ENCODE measurements around the gene RXFP1. TPM values are rescaled to one million over a fixed set of nuclear protein-coding genes. Genes with fewer than 3 reads are reported as not detected.

Gene RXFP1
- polyA plus RNA-seq, 1 donor (not counting 4 experiments of a cell fraction or from before 2014, with no cell fraction given) = not detected

DNA sequence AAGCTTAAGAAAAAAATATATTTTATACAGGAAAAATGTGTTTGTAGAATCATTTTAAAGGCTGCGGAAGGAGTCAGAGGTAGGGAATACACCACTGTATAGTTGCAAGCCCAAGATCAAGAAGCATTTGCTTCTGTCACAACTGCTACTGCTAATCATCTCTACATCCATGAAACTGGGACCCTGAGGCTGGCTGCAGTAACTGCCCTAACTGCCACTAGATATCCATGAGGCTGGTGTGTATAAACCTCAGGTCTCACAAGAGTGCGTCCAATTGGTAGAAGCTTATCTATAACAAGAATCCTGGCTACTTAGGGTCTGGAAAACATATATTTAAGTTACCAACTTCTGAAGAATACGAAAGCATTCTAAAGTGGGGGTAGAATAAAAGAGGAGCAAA, 69.1 kb downstream of the RXFP1 start:
- FAIRE-seq (no peak), DNase-seq (ENCODE audit: low read depth, low spot score) (no peak)
- TF ChIP-seq EZH2 (IDR thresholded peaks at IDR 0.05; ENCODE audit: low read length) = no peak
- TF ChIP-seq, protein P1, sequence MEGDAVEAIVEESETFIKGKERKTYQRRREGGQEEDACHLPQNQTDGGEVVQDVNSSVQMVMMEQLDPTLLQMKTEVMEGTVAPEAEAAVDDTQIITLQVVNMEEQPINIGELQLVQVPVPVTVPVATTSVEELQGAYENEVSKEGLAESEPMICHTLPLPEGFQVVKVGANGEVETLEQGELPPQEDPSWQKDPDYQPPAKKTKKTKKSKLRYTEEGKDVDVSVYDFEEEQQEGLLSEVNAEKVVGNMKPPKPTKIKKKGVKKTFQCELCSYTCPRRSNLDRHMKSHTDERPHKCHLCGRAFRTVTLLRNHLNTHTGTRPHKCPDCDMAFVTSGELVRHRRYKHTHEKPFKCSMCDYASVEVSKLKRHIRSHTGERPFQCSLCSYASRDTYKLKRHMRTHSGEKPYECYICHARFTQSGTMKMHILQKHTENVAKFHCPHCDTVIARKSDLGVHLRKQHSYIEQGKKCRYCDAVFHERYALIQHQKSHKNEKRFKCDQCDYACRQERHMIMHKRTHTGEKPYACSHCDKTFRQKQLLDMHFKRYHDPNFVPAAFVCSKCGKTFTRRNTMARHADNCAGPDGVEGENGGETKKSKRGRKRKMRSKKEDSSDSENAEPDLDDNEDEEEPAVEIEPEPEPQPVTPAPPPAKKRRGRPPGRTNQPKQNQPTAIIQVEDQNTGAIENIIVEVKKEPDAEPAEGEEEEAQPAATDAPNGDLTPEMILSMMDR (optimal IDR thresholded peaks at IDR 0.05 in 1 of 3, IDR thresholded peaks at IDR 0.05 in 1 of 3, conservative IDR thresholded peaks at IDR 0.05 in 1 of 3; ENCODE audit: extremely low read depth in 1 of 3, insufficient read depth in 2 of 3, low read length in 3 of 3) = no peak
- Histone ChIP-seq H4K20me1 (ENCODE audit: control insufficient read depth, extremely low read depth, insufficient read depth, low read length) (no peaks in the 10 kb centered on the region), H3K36me3 (ENCODE audit: control insufficient read depth in 2 of 2, extremely low read depth in 1 of 2, insufficient read depth in 2 of 2, low read length in 2 of 2) (no peaks in the 10 kb centered on the region), H3K27ac (ENCODE audit: control insufficient read depth, insufficient read depth, low read length) (no peak overlapping the region), H3K4me1 (ENCODE audit: control insufficient read depth, extremely low read depth, insufficient read depth, low read length) (no peaks in the 10 kb centered on the region), H2AFZ (ENCODE audit: control insufficient read depth, low read length) (no peak overlapping the region), H3K4me2 (ENCODE audit: control insufficient read depth, extremely low read depth, insufficient read depth, low read depth, low read length) (no peak overlapping the region), H3K27me3 (ENCODE audit: control insufficient read depth, extremely low read depth, insufficient read depth, low read length) (no peaks in the 10 kb centered on the region), H3K9ac (ENCODE audit: control insufficient read depth, extremely low read depth, insufficient read depth, low read length) (no peak overlapping the region), H3K9me1 (ENCODE audit: control insufficient read depth, extremely low read depth, insufficient read depth, low read length) (no peaks in the 10 kb centered on the region), H3K4me3 (ENCODE audit: control insufficient read depth in 2 of 3, extremely low read depth in 1 of 3, insufficient read depth in 2 of 3, low read depth in 1 of 3, low read length in 3 of 3) (no peak overlapping the region), H3K79me2 (ENCODE audit: control insufficient read depth, insufficient read depth, low read length) (no peaks in the 10 kb centered on the region), H3K9me3 (ENCODE audit: control insufficient read depth, low read depth, low read length) (no peaks in the 10 kb centered on the region)
- dilution Hi-C loops (cut with MboI; ENCODE audit: extremely low pct_ligation_motif_present, low sequenced_read_pairs) = no loop called here

DNA sequence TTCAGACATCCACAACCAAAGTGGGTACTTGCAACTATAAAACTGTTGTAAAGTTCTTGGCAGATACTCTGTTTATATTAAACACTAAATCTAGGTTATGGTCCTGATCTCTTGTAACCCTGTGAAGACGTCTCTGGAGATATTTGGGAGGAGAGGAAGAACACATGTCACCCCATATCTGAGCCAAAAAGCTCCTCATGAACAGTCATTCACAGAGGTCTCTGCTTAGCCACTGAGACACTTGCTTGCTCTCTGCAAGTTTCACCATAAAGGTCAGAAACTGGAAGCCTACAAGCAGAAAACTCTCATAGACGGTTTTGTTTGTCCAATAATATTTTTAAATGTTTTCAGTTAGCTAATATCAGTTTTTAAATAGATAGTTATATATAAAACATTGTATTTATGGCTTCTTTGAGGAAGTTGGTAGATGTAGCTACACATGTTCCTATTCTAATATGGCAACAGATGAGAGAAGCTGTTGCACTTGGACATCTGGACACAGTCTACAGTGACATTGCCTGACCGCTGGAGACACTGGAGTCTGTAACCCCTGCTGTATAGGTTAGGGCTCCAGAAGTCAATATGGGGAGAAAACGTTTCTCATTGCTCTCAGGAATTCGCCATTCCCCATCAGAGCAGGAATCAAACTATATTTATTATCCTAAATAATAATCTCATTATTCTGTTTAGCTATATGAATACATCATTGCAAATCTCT, 76.4 kb downstream of the RXFP1 start:
- Histone ChIP-seq H4K20me1 (ENCODE audit: control insufficient read depth, extremely low read depth, insufficient read depth, low read length) (no peaks in the 10 kb centered on the region), H3K36me3 (ENCODE audit: control insufficient read depth in 2 of 2, extremely low read depth in 1 of 2, insufficient read depth in 2 of 2, low read length in 2 of 2) (no peaks in the 10 kb centered on the region), H3K27ac (ENCODE audit: control insufficient read depth, insufficient read depth, low read length) (no peak overlapping the region), H3K79me2 (ENCODE audit: control insufficient read depth, insufficient read depth, low read length) (no peaks in the 10 kb centered on the region), H3K9me3 (ENCODE audit: control insufficient read depth, low read depth, low read length) (no peaks in the 10 kb centered on the region), H3K9ac (ENCODE audit: control insufficient read depth, extremely low read depth, insufficient read depth, low read length) (no peak overlapping the region), H3K9me1 (ENCODE audit: control insufficient read depth, extremely low read depth, insufficient read depth, low read length) (no peaks in the 10 kb centered on the region), H2AFZ (ENCODE audit: control insufficient read depth, low read length) (no peak overlapping the region), H3K27me3 (ENCODE audit: control insufficient read depth, extremely low read depth, insufficient read depth, low read length) (no peaks in the 10 kb centered on the region), H3K4me1 (ENCODE audit: control insufficient read depth, extremely low read depth, insufficient read depth, low read length) (no peaks in the 10 kb centered on the region), H3K4me3 (ENCODE audit: control insufficient read depth in 2 of 3, extremely low read depth in 1 of 3, insufficient read depth in 2 of 3, low read depth in 1 of 3, low read length in 3 of 3) (no peak overlapping the region), H3K4me2 (ENCODE audit: control insufficient read depth, extremely low read depth, insufficient read depth, low read depth, low read length) (no peak overlapping the region)
- dilution Hi-C loops (cut with MboI; ENCODE audit: extremely low pct_ligation_motif_present, low sequenced_read_pairs) = no loop called here
- TF ChIP-seq, protein P1 (optimal IDR thresholded peaks at IDR 0.05 in 1 of 3, IDR thresholded peaks at IDR 0.05 in 1 of 3, conservative IDR thresholded peaks at IDR 0.05 in 1 of 3; ENCODE audit: extremely low read depth in 1 of 3, insufficient read depth in 2 of 3, low read length in 3 of 3) = no peak
- no peak for TF ChIP-seq EZH2 (IDR thresholded peaks at IDR 0.05; ENCODE audit: low read length)
- DNase-seq (ENCODE audit: low read depth, low spot score) (no peak), FAIRE-seq (no peak)

All from keratinocyte (primary cell).